GM19035 (cell line): ENCODE data around the gene TMEM191C.
"Not testable (repeated sequence)": the region's sequence is repeated elsewhere in the genome, so short reads cannot be mapped to it uniquely, and the experiment has no call there.

Source experiments
- ATAC-seq: cut with Tn5 transposase; IDR thresholded peaks from one replicate; pipeline ENCODE4 v1.9.1; 2021; ENCODE audit not compliant: unreplicated experiment

The TMEM191C gene

DNA sequence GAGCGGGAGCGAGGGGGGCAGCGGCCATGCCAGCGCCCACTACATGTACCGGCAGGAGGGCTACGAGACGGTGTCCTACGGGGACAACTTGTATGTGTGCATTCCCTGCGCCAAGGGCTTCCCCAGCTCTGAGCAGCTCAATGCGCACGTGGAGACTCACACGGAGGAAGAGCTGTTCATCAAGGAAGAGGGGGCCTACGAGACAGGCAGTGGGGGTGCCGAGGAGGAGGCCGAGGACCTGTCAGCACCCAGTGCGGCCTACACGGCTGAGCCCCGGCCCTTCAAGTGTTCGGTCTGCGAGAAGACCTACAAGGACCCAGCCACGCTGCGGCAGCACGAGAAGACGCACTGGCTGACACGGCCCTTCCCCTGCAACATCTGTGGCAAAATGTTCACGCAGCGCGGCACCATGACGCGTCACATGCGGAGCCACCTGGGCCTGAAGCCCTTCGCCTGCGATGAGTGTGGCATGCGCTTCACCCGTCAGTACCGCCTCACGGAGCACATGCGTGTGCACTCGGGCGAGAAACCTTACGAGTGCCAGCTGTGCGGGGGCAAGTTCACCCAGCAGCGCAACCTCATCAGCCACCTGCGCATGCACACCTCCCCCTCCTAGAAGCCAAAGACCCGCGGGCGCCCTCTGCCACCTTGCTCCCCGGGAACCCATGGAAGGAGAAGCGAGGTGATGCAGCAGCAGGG, 20.9 kb upstream of the TMEM191C start:
- no peak for ATAC-seq

DNA sequence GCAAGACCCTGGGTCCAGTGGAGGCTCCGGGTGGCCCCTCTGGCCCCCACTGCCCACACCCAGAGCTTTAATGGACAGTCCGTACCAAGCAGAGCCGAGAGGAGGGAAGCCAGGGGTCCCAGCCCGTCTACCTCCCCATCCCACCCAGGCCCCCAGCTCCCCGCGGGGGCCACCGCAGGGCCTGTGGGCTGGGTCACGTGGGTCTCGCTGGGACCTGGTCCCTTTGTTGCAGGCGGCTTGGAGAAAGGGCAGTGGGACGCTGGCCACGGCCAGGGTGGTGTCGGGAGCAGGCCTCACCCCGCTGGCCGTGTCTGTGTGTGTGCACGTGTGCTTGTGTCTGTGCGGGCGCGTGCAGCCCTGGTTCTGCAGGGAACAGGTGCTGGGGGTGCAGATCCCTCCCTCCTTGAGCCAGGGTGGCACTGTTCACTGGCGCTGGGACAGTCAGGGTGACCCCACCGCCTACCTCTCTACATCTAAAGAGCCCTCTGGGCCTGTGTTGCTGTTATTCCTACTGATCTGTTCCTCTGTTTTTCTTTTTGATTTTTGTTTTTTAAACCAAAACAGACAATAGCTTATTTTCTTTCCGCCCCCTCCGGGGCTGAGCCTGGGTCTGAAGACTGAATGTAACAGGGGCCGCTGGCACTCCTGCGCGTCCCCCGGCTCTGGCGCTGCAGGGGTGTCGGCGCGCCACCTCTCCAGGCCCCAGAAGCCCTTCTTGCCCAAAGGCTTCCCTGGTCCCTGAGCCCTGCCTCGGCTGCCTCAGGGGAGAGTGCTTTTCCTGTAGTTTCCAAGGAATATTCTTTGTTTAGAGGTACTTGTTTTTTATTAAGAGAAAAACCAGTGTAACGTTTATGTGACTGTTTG, 20.1 kb upstream of the TMEM191C start:
- no peak for ATAC-seq

DNA sequence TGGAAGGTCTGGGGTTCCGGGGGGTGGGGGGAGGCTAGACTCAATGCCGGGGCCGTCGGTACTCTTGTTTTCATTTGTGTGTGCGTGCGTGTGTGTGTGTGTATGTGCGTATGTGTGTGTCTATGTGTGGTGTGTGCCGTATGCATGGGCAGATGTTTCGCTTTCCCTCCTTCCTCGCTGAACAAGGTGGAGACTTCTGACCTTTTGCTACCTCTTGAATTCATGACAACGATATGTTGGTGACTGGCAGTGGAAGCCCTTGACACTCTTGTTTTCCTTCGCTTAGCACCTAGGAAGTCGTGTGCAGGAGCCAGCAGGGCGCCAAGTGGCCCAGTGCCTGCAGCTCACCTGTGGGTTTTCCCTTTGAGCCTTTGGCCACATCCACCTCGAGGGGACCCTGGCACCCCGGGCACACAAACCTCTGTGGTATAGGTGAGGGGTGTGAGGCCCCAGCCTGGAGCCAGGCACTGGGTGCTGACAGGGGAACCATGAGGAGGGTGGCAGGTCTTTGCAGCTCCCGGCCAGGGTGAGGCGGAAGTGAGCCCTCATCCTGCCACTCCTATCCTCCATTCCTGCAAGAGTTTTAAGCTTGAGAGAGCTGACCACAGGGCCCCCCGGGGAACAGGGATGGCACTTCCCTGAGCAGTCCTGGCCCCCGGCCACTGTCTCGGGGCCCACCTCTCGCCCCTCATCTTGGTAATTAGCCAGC, 19.3 kb upstream of the TMEM191C start:
- no peak for ATAC-seq

DNA sequence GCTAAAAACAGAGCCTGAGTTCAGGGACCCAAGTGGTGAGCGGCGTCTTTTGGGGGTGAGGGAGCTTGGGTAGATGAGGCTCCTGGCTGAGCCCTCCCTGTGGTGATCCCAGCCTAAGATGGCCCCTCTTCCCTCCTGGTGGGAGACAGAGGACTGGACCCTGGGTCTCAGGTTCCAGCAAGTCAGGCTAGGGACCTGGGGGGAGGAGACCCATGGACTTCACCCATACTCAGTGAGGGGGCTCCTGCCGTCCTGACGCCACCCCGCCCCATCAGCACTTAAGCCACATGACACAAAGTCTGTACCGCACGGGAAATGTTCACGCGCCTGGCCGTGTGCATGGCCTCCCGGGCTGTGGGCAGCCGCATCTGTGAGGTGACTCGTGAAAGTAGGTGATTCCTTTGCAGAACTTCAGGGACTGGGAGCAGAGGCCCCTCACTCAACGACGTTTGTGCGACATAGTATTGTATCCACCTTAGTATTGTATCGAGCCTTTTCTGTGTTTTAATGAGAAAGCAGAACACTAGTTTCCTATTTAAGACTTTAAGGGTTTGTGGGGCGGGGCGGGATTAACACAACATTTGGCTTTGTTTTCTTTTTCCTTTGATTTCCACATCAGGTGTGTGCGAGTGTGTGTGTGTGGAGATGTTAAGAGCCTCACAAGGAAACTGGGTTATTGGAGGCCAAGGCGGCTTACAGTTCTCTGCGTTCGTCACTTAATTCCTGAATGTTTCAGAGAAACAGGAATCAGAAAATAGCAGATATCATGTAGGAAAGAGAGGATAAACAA, 18.4 kb upstream of the TMEM191C start:
- ATAC-seq: no peak

DNA sequence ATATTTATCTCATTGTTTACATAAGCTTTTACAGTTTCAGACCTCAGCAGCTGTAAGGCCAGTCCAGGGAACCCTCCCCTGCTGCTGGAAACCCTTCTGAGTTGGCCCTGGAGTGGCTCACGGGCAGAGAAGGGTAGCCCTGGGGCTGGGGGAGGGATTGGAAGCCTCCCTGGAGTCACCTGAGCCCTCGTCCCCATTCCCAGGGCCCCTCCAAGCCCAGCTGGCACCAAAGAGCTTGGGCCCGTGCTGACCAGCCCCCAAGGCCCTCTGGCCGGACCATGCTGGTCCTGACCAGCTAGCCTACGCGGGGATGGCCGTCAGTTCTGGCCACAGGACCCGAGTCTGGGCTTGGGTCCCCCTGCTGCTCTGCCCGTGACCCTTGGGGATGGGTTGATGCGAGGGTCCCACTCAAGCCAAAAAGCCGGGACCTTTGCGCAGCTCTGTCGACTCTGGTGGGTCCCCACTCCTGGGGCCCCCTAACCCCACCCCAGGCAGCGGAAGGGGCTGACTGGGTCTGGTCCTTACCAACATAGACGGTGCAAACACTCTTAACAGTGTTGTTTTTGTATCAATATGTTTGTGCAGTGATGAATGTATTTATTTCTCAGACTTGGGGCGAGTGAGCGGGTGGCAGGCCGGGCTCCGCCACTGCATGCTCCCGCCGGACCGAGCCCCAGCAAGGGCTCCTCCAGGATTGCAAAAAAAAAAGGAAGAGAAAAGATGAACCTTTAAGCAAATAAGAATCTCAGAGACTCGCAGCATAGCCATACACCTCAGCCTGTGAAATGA, 17.5 kb upstream of the TMEM191C start:
- ATAC-seq: no peak

DNA sequence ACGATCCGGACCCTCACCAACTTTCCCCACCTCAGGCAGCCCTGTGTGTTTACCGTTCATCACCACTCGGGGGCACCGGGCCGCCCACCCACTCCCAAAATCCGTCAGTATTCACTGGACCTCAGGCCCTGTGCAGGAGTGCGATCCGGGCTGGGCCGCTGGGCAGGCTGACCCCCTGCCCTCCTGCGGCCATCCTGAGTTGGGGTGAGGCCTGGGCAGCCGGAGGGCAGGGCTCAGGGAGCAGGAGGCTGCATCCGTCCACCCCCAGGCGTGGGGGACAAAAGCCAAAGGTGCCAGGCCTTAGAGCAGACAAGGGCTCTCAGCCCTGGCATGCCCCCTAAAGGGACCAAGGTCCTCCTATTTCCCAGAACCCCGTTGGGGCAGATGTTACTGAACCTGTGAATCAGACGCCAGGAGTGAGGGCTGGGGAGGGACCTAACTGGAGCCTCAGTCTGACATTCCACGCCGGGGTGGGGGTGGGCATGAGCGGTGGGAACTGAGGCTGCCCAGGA, 16.8 kb upstream of the TMEM191C start:
- no peak for ATAC-seq

DNA sequence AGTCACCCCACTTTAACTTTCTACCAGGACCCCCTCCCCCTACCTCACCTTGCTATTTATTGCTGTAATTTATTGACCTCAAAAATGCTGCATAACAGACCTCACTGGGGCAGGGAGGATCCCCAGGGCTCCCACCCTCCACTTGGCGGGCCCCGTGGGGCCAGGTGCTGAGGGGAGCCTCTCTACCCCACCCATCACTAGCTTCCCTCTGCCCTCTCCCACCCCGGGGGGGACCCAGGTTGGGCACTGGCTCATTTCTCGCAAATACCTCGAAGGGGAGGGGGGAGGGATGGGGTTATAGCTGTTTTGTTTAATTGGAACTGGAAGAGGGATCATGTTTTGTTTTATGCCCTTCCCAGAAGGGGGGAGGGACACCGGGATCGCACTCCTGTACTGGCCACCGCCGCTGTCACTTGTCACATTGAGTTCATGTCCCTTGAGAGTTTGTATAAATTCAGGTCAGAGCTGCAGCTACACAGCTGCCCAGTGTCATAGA, 16.3 kb upstream of the TMEM191C start:
- no peak for ATAC-seq

DNA sequence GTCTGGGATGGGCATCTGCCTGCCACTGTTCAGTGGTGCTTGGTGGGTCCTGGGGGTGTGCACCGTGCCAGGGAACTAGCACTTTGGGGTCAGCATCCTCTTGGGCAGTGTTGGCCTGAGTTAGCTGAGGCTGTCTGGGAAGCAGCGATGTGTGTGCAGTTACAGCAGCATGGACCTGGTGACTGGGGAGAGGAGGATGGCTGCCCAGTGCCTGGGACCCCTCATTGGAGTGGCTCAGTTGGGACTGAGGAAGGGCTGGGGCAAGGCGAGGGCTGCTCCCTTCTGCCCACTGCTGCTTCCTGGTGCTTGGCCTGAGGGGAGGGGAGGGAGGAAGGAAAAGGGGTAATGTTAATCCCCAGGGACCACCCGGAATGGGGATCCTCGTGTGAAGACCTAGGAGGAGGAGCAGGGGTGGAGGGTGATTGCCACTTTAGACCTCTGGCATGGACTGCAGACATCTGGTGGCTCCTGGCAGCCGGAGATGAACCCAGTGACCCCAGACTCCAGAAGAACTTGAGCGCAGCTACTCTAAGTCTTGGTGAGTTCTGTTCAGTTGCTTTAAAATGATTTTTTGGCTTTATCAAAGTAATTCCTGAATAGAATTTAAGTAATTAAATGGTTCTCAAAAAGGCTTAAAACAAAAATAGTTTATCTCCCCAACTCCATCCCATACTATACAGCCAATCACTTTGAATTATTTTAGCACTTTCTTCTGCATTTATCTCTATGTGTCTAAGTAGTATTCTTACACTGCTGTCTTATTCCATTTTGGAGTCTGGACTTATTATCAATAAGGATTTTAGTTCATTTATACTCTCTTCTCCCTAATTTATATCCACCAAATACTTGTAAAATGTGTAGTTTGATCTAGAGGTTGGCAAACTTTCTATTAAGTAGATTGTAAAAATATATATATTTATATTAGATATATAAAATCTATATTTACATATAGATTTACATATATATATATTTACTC, 15.4 kb upstream of the TMEM191C start:
- ATAC-seq: no peak

DNA sequence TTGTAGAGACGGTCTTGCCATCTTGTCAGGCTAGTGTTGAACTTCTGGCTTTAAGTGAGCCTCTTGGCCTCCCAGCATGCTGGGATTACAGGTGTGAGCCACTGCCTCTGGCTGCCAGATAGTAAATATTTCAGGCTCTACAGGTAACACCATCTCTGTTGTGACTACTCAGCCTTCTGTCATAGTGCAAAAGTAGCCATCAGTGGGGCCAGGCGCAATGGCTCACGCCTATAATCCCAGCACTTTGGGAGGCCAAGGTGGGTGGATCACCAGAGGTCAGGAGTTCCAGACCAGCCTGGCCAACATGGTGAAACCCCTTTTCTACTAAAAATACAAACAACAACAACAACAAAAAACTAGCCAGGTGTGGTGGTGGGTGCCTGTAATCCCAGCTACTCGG, 14.5 kb upstream of the TMEM191C start:
- not testable (repeated sequence) for ATAC-seq

DNA sequence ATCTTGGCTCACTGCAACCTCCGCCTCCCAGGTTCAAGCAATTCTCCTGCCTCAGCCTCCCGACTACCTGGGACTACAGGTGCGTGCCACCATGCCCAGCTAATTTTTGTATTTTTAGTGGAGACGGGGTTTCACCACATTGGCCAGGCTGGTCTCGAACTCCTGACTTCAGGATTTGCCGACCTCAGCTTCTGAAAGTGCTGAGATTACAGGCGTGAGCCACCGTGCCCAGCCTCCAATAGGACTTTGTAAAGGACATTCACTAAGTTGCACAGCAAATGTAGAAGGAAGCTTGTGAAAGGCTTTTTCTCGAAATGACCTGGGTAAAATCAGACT, 12.2 kb upstream of the TMEM191C start:
- not testable (repeated sequence) for ATAC-seq

DNA sequence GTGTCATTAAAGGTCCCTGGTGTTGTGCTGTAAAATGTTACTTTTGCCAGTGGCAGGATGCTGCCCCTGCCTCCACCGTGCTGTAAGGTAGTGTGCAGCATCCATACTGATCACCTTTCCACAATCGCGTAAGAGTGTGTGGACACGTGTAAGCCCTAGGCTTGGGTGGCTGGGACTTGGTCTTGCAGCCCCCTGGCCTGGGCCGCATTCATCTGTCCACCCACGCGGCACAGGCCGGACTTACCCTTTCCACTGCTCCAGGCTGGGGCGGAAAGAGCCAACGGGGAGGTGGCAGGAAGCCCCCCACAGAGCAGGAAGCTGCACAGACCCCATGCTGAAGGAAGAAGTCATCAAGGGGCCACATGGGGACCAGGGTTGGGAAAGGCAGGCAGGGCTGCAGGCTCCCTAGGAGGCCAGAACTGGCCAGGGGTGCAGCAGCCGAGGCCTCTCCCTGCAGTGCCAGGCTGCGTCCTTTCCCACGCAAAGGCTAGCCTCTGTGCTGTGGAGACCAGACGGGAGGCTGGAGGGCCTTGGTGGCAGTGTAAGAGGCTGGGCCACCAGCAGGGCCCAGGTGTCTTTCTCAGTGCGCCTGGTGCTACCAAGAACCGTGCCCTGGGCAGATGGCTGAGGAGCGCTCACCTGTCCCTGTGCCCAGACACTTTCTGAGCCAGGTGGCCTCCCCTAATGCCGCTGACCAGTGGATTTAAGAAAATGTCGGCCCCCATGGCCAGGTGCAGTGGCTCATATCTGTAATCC, 11.7 kb upstream of the TMEM191C start:
- ATAC-seq: no peak

DNA sequence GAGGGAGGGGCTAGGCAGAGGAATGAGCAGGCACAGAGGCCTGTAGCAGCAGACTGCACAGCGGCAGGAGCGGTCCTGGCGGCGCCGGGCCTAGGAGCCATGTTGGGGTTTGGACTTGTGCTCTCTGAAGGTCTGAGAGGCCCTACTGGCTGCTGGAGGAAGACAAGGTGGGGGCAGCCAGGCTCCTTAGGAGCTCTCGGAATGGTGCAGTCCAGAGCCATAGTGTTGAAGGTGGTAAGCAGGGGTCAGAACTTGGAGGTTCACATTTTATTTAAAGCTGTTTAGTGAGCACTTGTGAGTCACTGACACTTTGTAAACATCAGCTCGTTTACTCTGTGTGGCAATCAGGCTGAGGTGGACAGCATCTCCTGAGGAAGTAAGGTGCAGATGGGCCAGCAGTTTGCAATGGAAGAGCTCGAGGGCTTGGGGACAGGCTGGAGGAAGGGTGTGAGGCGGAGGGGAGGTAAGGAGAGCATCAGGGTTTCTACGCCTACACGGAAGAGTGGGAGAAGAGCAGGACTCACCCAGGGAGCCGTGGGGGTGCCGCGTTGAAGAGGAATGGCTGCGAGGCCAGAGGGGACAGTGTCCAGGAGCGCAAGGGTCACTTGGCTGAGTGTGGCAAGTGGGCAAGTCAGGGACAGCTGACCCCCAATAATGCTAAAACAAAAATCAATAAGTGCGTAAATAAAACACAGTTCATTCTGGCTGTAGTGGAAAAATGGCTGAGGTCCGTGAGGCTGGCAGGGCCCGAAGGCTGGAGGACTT, 10.0 kb upstream of the TMEM191C start:
- no peak for ATAC-seq

DNA sequence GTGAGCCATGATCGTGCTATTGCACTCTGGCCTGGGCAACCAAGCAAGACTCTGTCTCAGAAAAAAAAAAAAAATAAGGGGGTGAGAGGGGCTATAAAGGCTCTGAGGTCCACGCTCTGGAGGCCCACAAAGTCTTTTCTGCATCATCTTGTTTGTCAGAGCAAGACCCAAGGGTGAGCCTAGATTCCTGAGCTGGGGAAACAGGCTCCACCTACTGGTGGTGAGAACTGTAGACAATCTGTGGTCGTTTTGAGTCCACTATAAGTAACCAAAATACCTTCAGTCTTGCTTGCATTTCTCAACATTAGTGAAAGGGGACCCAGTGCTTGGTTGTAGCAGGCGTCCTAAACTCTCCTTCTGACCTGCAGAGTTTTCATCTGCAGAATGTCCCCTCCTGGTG, 4.5 kb upstream of the TMEM191C start:
- not testable (repeated sequence) for ATAC-seq

DNA sequence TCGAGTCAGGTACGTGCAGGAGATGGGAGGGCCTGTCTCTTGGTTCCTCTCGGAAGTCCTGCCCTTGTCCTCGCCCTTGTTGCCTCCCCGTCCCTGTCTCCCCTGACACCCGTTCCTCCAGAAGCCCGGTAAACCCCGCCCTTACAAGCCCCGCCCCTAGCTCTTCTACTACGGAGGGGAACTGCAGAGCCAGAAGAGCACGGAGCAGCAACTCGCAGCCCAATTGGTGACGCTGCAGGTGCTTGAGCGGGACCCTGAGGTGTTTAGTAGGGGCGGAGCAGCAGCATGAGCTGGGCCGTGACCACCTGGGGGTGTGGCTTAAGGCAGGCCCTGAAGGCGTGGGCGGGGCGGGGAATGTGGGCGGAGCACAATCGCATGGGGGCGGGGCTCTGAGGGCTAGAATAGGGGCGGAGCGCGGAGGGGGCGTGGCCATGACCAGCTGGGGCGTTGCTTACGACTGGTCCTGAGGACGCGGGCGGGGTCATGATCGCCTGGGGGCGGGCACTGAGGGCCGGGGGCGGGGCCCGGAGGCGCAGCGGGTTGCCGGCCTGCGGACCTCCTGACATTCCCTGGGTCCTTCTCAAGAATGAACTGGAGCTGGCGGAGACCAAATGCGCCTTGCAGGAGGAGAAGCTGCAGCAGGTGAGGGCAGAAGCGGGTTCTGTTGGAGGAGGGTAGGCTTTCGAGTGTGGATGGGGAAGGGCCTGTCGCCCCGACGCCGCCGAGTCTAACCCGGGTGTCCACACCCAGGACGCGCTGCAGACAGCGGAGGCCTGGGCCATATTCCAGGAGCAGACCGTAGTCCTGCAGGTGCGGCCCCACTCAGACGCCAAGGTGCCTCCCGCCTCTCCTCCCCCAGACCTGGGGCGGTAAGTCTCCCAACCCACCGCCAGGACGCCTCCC, 1.3 kb downstream of the TMEM191C start:
- ATAC-seq: peak; percentile 86

DNA sequence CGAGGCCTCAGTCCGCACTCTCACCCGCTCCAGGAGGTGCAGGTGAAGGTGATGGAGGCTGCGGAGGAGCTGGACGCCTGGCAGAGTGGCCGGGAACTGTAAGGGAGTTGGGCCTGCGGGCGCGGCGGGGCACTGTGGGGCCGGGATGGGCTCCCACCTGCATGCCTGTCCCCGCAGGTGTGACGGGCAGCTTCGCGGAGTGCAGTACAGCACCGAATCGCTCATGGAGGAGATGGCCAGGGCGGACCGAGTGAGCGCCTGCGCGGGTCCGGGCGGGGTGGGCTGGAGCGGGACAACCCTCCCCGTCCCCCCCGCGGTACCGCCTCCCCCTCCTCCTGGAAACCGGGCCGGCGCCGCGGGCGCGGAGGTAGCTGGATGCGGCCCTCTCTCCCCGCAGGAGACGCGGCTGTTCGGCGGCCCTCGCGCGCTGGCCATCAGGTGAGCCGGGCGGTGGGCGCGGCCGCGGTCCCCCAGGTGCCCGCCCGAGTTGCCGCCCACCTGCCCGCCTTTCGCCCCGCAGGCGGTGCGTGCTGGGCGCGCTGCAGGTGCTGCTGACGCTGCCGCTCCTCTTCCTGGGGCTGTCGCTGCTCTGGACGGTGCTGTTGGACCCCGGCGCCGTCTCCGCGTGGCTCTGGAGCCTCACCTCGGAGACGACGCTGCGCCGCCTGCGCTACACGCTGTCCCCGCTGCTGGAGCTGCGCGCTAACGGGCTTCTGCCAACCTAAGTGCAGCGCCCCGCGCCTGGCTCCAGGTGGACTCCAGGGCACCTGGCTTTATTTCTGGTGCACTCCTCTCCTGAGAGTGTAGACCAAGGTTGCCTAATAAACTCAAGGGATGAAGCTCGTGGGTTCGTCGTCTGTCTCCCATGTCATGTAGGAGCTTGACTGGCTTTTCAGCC, 2.2 kb downstream of the TMEM191C start:
- not testable (repeated sequence) for ATAC-seq
